NCI-H1930 (cell line): ENCODE data around the gene VGF.
"Not testable (repeated sequence)": the region's sequence is repeated elsewhere in the genome, so short reads cannot be mapped to it uniquely, and the experiment has no call there.

ENCODE experiments used
- DNase-seq, 2 experiments: peaks; one replicate each; lab custom pipeline; 2025; lab: John Stamatoyannopoulos, UW

VGF gene

DNA sequence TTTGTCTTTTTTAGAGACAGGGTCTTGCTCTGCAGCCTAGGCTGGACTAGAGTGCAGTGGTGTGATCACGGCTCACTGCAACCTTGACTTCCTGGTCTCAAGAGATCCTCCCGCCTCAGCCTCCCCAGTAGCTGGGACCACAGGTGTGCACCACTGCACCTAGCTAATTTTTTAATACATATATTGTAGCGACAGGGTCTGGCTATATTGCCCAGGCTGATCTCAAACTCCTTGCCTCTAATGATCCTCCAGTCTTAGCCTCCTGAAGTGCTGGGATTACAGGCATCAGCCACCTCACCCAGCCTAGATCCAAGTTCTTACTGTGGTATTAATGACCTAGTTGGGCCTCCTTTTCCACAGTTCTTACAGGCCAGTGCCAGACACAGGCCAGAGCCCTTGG, 50.2 kb downstream of the VGF start:
- no peak for DNase-seq

GRCh38 chr7:101114492-101114891, 50.9 kb downstream of the VGF start:
- no peak for DNase-seq

DNA sequence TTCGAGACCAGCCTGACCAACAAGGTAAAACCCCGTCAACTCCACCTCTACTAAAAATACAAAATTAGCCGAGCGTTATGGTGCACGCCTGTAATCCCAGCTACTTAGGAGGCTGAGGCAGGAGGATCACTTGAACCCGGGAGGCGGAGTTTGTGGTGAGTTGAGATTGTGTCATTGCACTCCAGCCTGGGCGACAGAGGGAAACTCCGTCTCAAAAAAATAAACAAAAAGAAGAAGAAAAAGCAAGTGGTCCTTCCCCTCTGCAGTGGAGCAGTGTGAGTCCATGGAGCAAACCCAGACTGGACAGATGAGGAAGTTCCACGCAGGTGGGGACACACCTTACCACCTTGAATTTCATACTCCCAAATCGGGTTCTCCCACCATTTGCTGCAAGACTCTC, 51.5 kb downstream of the VGF start:
- no peak for DNase-seq

DNA sequence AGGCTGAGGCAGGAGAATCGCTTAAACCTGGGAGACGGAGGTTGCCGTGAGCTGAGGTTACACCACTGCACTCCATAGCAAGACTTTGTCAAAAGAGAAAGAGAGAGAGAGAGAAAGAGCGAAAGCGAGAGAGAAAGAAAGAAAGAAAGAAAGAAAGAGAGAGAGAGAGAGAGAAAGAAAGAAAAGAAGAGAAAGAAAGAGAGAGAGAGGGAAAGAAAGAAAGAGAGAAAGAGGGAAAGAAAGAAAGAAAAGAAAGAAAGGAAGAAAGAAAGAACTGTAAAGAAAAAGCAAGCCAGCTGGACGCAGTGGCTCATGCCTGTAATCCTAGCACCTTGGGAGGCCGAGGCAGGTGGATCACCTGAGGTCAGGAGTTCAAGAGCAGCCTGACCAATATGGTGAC, 52.2 kb downstream of the VGF start:
- not testable (repeated sequence) for DNase-seq
